Heart left ventricle (tissue), 16 donors: ENCODE data around the gene SLC38A5. TPM values are rescaled to one million over a fixed set of nuclear protein-coding genes. Genes with fewer than 3 reads are reported as not detected.

Source experiments
- ATAC-seq, 4 donors: fragments of 200-7000 bp; cut with Tn5 transposase; one replicate each; pipeline ENCODE4 v1.9.1; 2020 to 2022; ENCODE audit warnings: moderate library complexity in 4 of 4, mild to moderate bottlenecking in 3 of 4, moderate number of reproducible peaks in 1 of 4
- DNase-seq, 5 donors: peaks; one replicate each; pipeline ENCODE4 v3.0.0-alpha.2; 2020
- H3K27ac ChIP-seq, 12 donors: fragments of 200-600 bp; sonication (generic) in 4 of 12; one replicate each; pipeline versions ENCODE4 v1.5.0 to v1.8.0; 2016 to 2022; ENCODE audit warnings: mild to moderate bottlenecking in 2 of 12
- H3K27me3 ChIP-seq, 9 donors: fragments of 200-600 bp; sonication (generic) in 2 of 9; one replicate each; pipeline versions ENCODE4 v1.5.1 to v1.8.0; 2016 to 2022; ENCODE audit warnings: mild to moderate bottlenecking in 3 of 9
- H3K36me3 ChIP-seq, 9 donors: fragments of 200-600 bp; sonication (generic) in 2 of 9; one replicate each; pipeline versions ENCODE4 v1.5.0 to v1.8.0; 2018 to 2022; ENCODE audit warnings: mild to moderate bottlenecking in 2 of 9
- H3K4me1 ChIP-seq, 12 donors: fragments of 200-600 bp; sonication (generic) in 4 of 12; one replicate each; pipeline versions ENCODE4 v1.5.0 to v1.8.0; 2016 to 2022; ENCODE audit warnings: mild to moderate bottlenecking in 3 of 12
- H3K4me3 ChIP-seq, 12 donors: fragments of 200-600 bp; sonication (generic) in 4 of 12; one replicate each; pipeline versions ENCODE4 v1.5.0 to v1.8.0; 2017 to 2022; ENCODE audit warnings: mild to moderate bottlenecking in 9 of 12, moderate library complexity in 4 of 12
- H3K9me3 ChIP-seq, 12 donors: fragments of 200-600 bp; sonication (generic) in 4 of 12; one replicate each; pipeline versions ENCODE4 v1.5.0 to v1.8.0; 2016 to 2022; ENCODE audit warnings: mild to moderate bottlenecking in 1 of 12
- CTCF ChIP-seq, 12 donors: fragments of 200-600 bp; sonication (generic) in 4 of 12; IDR thresholded peaks; one replicate each; pipeline versions ENCODE4 v1.5.0 to v1.8.0; 2018 to 2022; ENCODE audit warnings: antibody characterized with exemption in 12 of 12, mild to moderate bottlenecking in 5 of 12
- POLR2A ChIP-seq, 2 donors: fragments of 450-650 bp; IDR thresholded peaks; one replicate each; pipeline ENCODE4 v1.6.1; 2017; ENCODE audit warnings: antibody characterized with exemption in 2 of 2, mild to moderate bottlenecking in 2 of 2, moderate library complexity in 2 of 2
- WGBS, 4 donors: extraction: QIAGEN DNeasy Blood & Tissue Kit in 2 of 4; methylation state at CpG; one replicate each; pipeline versions ENCODE4 v1.1.5 to v1.1.7; 2013 to 2018; 5-methylcytosine and 5-hydroxymethylcytosine counted together
- intact Hi-C, 10 donors: fragments of 100-400 bp; cut with DNase I; formaldehyde crosslinking; loops; one replicate each; pipeline versions ENCODE4 v1.11.1 to v1.14.2; 2022
- polyA plus RNA-seq, 2 donors: library from polyadenylated mRNA; stranded (reverse); fragments of 200-250 nt; gene quantifications; one replicate each; pipeline ENCODE4 v1.2.3, GENCODE V29; 2013
- total RNA-seq, 9 donors: library from RNA; depleted of rRNA in 2 of 9; stranded (reverse); fragments of >200 nt in 2 of 9; fragmentation: NEBNext Ultra II Directional in 3 of 9; extraction: Animal tissue kit (Norgen Biotek cat#: 25700) in 3 of 9; gene quantifications; one replicate each; pipeline versions ENCODE4 v1.1.0 to v1.2.4, GENCODE V29; 2016 to 2023
- donor health status: ischemic (EF 13 %, LVEDD 7.1; RV severe dilation, severe dysfunction).
- donor health status: healthy with polysubstance abuse.
- donor health status: DM: no; HTN: yes; CAD: no.
- donor health status: DM: no; HTN: no; CAD: no.
- donor health status: ischemic (EF 25% LVEDD 6.9; RV normal size, moderate dysfunction).
- donor health status: ischemic (EF 25% LVEDD 5.7; RV mildly dilated, moderate dysfunction).
- donor health status: healthy.
- donor health status: DM: yes; HTN: yes; CAD: no.
- donor health status: ischemic (EF 35%, LVEDD 5.7; RV mildly dilated, moderate dysfunction).
- donor health status: nonischemic (EF 11% LVEDD 7.7; RV severe dilation, severe dysfunction).
- donor health status: DM: yes; HTN: yes; CAD: no.
- donor health status: PGD.
- donor health status: ischemic (EF 29% LVEDD 5.4; RV normal size, mild dysfunction).
- donor health status: nonischemic (EF 23%, LVEDD 6.1; RV moderate dilation, normal function).

Gene SLC38A5
- total and polyA plus RNA-seq, 11 donors, result 0.52 to 22.3 (median 1.8) TPM

GRCh38 chrX:48471504-48471903 lies 1.4 kb upstream of the SLC38A5 start:
- no peaks in the 10 kb centered on the region for H3K9me3 ChIP-seq
- no peak for TF ChIP-seq POLR2A (IDR thresholded peaks at IDR 0.05)
- no peak for TF ChIP-seq CTCF (IDR thresholded peaks at IDR 0.05)
- H3K27me3 ChIP-seq, result peaks cover 0 to 8% (median 0%) of the 10 kb centered on the region in 9 donors
- no peak overlapping the region for H3K27ac ChIP-seq
- DNase-seq (no peak), ATAC-seq (no peak)
- no peak overlapping the region for H3K4me3 ChIP-seq
- 86 to 91% (median 89%) methylated on average over 8 of the region's 8 CpGs for WGBS, 4 donors
- peaks cover 0 to 8% (median 0%) of the 10 kb centered on the region in 12 donors for H3K4me1 ChIP-seq
- no peaks in the 10 kb centered on the region for H3K36me3 ChIP-seq
- intact Hi-C loops, result loop anchor here in 1 of 10 donors (10.0 kb wide), 1 partner anchor 397 kb away; the partner anchor contains the start of gene ZNF630

- no peak for DNase-seq
- H3K27me3 ChIP-seq, result peaks cover 0 to 12% (median 0%) of the 10 kb centered on the region in 9 donors
- 81 to 87% (median 84%) methylated on average over 9 of the region's 9 CpGs for whole genome bisulfite sequencing, 4 donors
- H3K4me3 ChIP-seq, result no peak overlapping the region
- H3K36me3 ChIP-seq, result no peaks in the 10 kb centered on the region
- H3K4me1 ChIP-seq, result peaks cover 0 to 8% (median 0%) of the 10 kb centered on the region in 12 donors
- TF ChIP-seq POLR2A (IDR thresholded peaks at IDR 0.05), result no peak
- no peak for TF ChIP-seq CTCF (IDR thresholded peaks at IDR 0.05)
- no peaks in the 10 kb centered on the region for H3K9me3 ChIP-seq
- no peak overlapping the region for H3K27ac ChIP-seq
- no peak for ATAC-seq
- intact Hi-C loops, result loop anchor here in 1 of 10 donors (10.0 kb wide), 1 partner anchor 396 kb away; the partner anchor contains the start of gene ZNF630
Observed at GRCh38 chrX:48470833-48471118, 716 bp upstream of the SLC38A5 start.

DNA sequence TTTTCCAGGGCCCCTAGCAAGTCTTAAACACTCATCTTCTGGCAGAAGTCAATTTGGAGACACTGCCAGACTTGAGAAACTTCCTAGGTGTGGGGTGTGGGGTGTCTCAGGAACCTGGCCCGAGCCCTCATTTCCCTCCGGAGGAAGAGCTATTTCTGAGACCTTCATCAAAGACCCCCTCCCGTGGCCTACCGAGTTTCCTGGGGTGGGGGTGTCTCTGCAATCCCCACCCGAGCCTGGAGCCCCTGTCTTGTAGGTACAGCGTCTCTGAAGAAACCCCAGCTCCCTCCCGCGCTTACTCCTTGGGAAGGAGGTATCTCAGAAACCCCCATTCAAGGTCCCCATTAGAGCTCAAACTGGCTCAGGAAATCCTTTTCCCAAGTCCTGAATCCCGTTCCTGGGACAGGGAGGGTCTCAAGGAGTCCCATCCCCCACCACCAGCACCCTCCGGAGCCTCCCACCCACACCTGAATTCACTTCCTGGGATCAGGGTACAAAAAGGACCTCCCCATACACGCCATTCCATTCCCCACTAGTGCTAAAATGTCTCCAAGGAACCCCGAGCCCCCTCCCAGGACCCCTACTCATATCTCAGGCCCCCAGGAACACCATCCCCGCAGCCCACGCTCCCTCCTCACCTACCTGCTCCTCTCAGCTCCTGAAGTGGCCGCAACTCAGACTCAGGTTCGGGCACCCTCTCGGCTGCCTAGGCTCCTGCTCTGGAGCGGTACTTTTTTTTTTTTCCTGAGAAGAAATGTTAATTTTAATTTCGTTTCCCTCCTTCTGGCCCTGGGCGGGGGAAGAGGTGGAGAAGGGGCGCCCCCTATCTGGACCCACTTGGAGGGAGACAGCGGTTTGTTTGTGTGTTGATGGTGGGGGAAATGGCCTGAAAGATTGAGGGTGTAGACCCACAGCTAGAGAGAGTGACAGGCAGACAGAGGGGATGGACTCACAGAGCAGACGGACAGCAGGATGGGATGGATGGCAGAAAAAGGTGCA lies 1.1 kb downstream of the SLC38A5 start:
- TF ChIP-seq POLR2A (IDR thresholded peaks at IDR 0.05) (no peak), CTCF (IDR thresholded peaks at IDR 0.05) (peak in 4 of 12 donors; percentile 3 to 13 (median 9))
- Histone ChIP-seq H3K9me3 (no peaks in the 10 kb centered on the region), H3K27ac (no peak overlapping the region), H3K4me1 (peaks cover 0 to 2% (median 0%) of the 10 kb centered on the region in 12 donors), H3K36me3 (no peaks in the 10 kb centered on the region), H3K27me3 (peaks cover 0 to 12% (median 0%) of the 10 kb centered on the region in 9 donors), H3K4me3 (peak overlapping the region in 9 of 12 donors; percentile 17 to 46 (median 27))
- intact Hi-C loops, result no loop called here
- WGBS, 4 donors, result 13 to 52% (median 36%) methylated on average over 21 to 23 of the region's 23 CpGs
- no peak for DNase-seq
- ATAC-seq, result no peak

GRCh38 chrX:48468247-48468671 lies 1.8 kb downstream of the SLC38A5 start:
- no peak for TF ChIP-seq CTCF (IDR thresholded peaks at IDR 0.05)
- TF ChIP-seq POLR2A (IDR thresholded peaks at IDR 0.05), result no peak
- Histone ChIP-seq H3K4me3 (peak overlapping the region in 9 of 12 donors; percentile 17 to 46 (median 27)), H3K9me3 (no peaks in the 10 kb centered on the region), H3K4me1 (peaks cover 0 to 4% (median 0%) of the 10 kb centered on the region in 12 donors), H3K36me3 (no peaks in the 10 kb centered on the region), H3K27ac (no peak overlapping the region), H3K27me3 (peaks cover 0 to 12% (median 0%) of the 10 kb centered on the region in 9 donors)
- peak in 2 of 4 donors; percentile 43 to 54 for ATAC-seq
- DNase-seq, result no peak
- WGBS, 4 donors, result 2 to 35% (median 22%) methylated on average over 16 to 18 of the region's 18 CpGs
- intact Hi-C loops, result no loop called here
